Hematopoietic multipotent progenitor cell treated with erythropoietin and hydrocortisone succinate and interleukin-3 and kit ligand, for 6 days (in vitro differentiated cells): Measurements from ENCODE around the gene LMAN1L.
"Not testable (repeated sequence)": the region's sequence is repeated elsewhere in the genome, so short reads cannot be mapped to it uniquely, and the experiment has no call there.

Experiments used
- DNase-seq: peaks from one replicate; pipeline ENCODE4 v3.0.0-alpha.2; 2015

LMAN1L gene

GRCh38 chr15:74782259-74783071 is 30.2 kb upstream of the LMAN1L start:
- DNase-seq, result peak; percentile 68

GRCh38 chr15:74783072-74783807 is 29.4 kb upstream of the LMAN1L start:
- peak; percentile 84 for DNase-seq

GRCh38 chr15:74783808-74784175 is 28.8 kb upstream of the LMAN1L start:
- peak; percentile 29 for DNase-seq

GRCh38 chr15:74784426-74785193 is 28.0 kb upstream of the LMAN1L start:
- peak; percentile 49 for DNase-seq

GRCh38 chr15:74785194-74786032 is 27.2 kb upstream of the LMAN1L start:
- peak; percentile 59 for DNase-seq

- not testable (repeated sequence) for DNase-seq
These were observed 26.6 kb upstream of the LMAN1L start for GRCh38 chr15:74786081-74786480.

- peak; percentile 60 for DNase-seq
These were observed 26.0 kb upstream of the LMAN1L start for GRCh38 chr15:74786551-74787165.

GRCh38 chr15:74787251-74788041 is 25.2 kb upstream of the LMAN1L start:
- peak; percentile 97 for DNase-seq

- peak; percentile 42 for DNase-seq
These were observed 24.5 kb upstream of the LMAN1L start for GRCh38 chr15:74788042-74788682.

GRCh38 chr15:74788683-74789151 is 23.9 kb upstream of the LMAN1L start:
- peak; percentile 65 for DNase-seq

GRCh38 chr15:74789171-74789631 is 23.4 kb upstream of the LMAN1L start:
- DNase-seq, result peak; percentile 48

- DNase-seq, result no peak
These were observed 22.9 kb upstream of the LMAN1L start for GRCh38 chr15:74789741-74790079.

- DNase-seq, result peak; percentile 80
These were observed 22.3 kb upstream of the LMAN1L start for GRCh38 chr15:74790080-74790916.

GRCh38 chr15:74791007-74791406 is 21.6 kb upstream of the LMAN1L start:
- DNase-seq, result no peak

GRCh38 chr15:74791667-74792066 is 21.0 kb upstream of the LMAN1L start:
- no peak for DNase-seq

GRCh38 chr15:74792227-74793016 is 20.2 kb upstream of the LMAN1L start:
- no peak for DNase-seq

- peak; percentile 77 for DNase-seq
These were observed 19.3 kb upstream of the LMAN1L start for GRCh38 chr15:74793135-74794028.
